Measurements from ENCODE around the gene KCTD13. TPM values are rescaled to one million over a fixed set of nuclear protein-coding genes. Genes with fewer than 3 reads are reported as not detected.
A peak's percentile ranks its signal among the peaks of the same experiment; 100 is the strongest.
"Not testable (repeated sequence)": the region's sequence is repeated elsewhere in the genome, so short reads cannot be mapped to it uniquely, and the experiment has no call there.

Gene KCTD13
- total RNA-seq, 2 donors from 2014 or later = 21.5 to 27.5 TPM

DNA sequence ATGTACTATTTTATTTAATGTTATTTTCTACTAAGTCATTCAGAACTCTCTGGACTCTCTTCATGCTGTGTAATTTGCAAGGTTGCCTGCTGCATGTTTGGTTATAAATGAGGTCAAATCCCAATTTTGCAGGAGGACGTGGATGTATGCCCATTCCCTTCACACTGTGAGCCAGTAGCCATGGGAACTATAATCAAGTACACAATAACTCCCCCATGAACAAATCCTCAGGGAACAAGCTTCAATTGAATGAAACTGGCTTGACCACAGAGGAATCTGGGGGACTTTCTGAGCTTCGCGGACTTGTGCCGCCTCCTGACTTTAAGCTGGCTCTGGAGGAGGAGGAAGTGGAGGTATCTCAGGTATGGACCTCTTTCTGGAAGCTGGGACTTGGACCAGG, 14.6 kb upstream of the KCTD13 start:
- no peak for DNase-seq
- Histone ChIP-seq H3K27ac (ENCODE audit: low read depth, low read length) (no peak overlapping the region), H3K36me3 (ENCODE audit: control insufficient read depth, insufficient read depth, low read length) (no peaks in the 10 kb centered on the region), H3K4me3 (ENCODE audit: low read length) (no peak overlapping the region), H3K4me1 (ENCODE audit: control insufficient read depth, insufficient read depth, low read length) (peaks cover 5% of the 10 kb centered on the region), H3K9me3 (ENCODE audit: control insufficient read depth, low read length) (peaks cover 7% of the 10 kb centered on the region), H3K9ac (ENCODE audit: extremely low read depth, low read length, poor library complexity, severe bottlenecking) (no peak overlapping the region), H3K27me3 (ENCODE audit: control insufficient read depth, insufficient read depth, low read length, poor library complexity, severe bottlenecking) (no peaks in the 10 kb centered on the region)
- TF ChIP-seq, protein P1, sequence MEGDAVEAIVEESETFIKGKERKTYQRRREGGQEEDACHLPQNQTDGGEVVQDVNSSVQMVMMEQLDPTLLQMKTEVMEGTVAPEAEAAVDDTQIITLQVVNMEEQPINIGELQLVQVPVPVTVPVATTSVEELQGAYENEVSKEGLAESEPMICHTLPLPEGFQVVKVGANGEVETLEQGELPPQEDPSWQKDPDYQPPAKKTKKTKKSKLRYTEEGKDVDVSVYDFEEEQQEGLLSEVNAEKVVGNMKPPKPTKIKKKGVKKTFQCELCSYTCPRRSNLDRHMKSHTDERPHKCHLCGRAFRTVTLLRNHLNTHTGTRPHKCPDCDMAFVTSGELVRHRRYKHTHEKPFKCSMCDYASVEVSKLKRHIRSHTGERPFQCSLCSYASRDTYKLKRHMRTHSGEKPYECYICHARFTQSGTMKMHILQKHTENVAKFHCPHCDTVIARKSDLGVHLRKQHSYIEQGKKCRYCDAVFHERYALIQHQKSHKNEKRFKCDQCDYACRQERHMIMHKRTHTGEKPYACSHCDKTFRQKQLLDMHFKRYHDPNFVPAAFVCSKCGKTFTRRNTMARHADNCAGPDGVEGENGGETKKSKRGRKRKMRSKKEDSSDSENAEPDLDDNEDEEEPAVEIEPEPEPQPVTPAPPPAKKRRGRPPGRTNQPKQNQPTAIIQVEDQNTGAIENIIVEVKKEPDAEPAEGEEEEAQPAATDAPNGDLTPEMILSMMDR (conservative IDR thresholded peaks at IDR 0.05) = no peak
- peaks cover 14% of the 10 kb centered on the region for H3K4me1 Mint-ChIP-seq
- H3K27me3 Mint-ChIP-seq (ENCODE audit: insufficient read depth) = peaks cover 5% of the 10 kb centered on the region
- H3K9me3 Mint-ChIP-seq = peaks cover 5% of the 10 kb centered on the region
- H3K36me3 Mint-ChIP-seq (ENCODE audit: low read depth) = no peaks in the 10 kb centered on the region
- no peak overlapping the region for H3K27ac Mint-ChIP-seq
- 94% methylated on average over 4 of the region's 4 CpGs; no CpG with 5 or more reads in 1 of the 2 experiments for WGBS, 2 experiments (ENCODE audit: insufficient coverage in 1 of 2, insufficient read length in 1 of 2)
- H3K4me3 Mint-ChIP-seq = no peak overlapping the region

DNA sequence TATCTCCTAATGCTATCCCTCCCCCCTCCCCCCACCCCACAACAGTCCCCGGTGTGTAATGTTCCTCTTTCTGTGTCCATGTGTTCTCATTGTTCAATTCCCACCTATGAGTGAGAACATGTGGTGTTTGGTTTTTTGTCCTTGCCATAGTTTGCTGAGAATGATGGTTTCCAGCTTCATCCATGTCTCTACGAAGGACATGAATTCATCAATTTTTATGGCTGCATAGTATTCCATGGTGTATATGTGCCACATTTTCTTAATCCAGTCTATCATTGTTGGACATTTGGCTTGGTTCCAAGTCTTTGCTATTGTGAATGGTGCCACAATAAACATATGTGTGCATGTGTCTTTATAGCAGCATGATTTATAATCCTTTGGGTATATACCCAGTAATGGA, 5.7 kb upstream of the KCTD13 start:
- H3K4me3 Mint-ChIP-seq; H3K9me3 Mint-ChIP-seq; H3K27me3 ChIP-seq (ENCODE audit: control insufficient read depth, insufficient read depth, low read length, poor library complexity, severe bottlenecking); H3K36me3 ChIP-seq (ENCODE audit: control insufficient read depth, insufficient read depth, low read length); H3K27ac ChIP-seq (ENCODE audit: low read depth, low read length); H3K9ac ChIP-seq (ENCODE audit: extremely low read depth, low read length, poor library complexity, severe bottlenecking); H3K27ac Mint-ChIP-seq; H3K27me3 Mint-ChIP-seq (ENCODE audit: insufficient read depth); H3K36me3 Mint-ChIP-seq (ENCODE audit: low read depth); H3K4me1 ChIP-seq (ENCODE audit: control insufficient read depth, insufficient read depth, low read length); H3K9me3 ChIP-seq (ENCODE audit: control insufficient read depth, low read length); H3K4me3 ChIP-seq (ENCODE audit: low read length); DNase-seq: not testable (repeated sequence)
- H3K4me1 Mint-ChIP-seq = peaks cover 12% of the 10 kb centered on the region
- 100% methylated on average over 1 of the region's 2 CpGs; no CpG with 5 or more reads in 1 of the 2 experiments for WGBS, 2 experiments (ENCODE audit: insufficient coverage in 1 of 2, insufficient read length in 1 of 2)

DNA sequence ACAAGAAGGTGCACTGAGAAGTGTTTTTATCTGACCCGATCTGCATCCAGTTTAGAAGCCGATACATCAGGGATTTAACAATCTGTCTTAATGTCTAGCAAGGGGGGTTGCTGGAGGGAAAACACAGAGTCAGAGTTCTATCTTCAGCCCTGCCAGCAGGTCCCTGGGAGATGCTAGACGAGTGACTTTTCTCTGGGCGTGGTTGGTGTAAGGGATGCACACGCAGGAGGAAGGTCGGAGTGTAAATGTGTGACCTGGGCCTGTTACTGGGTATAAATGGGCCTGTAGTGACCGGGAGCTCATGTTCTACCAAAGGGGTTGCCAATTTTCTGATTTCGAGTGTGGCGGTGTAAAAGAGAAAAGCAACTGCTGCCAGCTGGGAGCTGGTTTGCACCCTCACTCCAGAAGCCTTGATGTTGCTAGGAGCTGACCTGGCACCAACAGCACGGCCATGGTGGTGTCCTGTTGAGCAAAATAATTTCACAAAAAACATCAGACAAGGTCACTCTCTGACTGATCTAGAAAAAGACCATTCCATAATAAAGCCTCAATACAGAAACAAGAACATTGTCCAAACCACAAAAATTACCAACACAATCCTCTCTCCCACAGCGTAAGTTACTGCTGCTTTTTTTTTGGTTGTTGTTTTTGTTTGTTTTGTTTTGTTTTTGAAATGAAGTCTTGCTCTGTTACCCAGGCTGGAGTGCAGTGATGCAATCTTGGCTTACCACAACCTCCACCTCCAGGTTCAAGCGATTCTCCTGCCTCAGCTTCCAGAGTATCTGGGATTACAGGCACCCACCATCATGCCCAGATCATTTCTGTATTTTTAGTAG, 1.3 kb upstream of the KCTD13 start:
- TF ChIP-seq, protein P1 (conservative IDR thresholded peaks at IDR 0.05) = no peak
- Histone ChIP-seq H3K36me3 (ENCODE audit: control insufficient read depth, insufficient read depth, low read length) (peaks cover 5% of the 10 kb centered on the region), H3K9ac (ENCODE audit: extremely low read depth, low read length, poor library complexity, severe bottlenecking) (peak overlapping the region; percentile 87), H3K9me3 (ENCODE audit: control insufficient read depth, low read length) (no peaks in the 10 kb centered on the region), H3K4me3 (ENCODE audit: low read length) (peak overlapping the region; percentile 86), H3K4me1 (ENCODE audit: control insufficient read depth, insufficient read depth, low read length) (peaks cover 8% of the 10 kb centered on the region), H3K27me3 (ENCODE audit: control insufficient read depth, insufficient read depth, low read length, poor library complexity, severe bottlenecking) (no peaks in the 10 kb centered on the region), H3K27ac (ENCODE audit: low read depth, low read length) (no peak overlapping the region)
- H3K9me3 Mint-ChIP-seq = peaks cover 4% of the 10 kb centered on the region
- peak overlapping the region; percentile 78 for H3K4me3 Mint-ChIP-seq
- peak overlapping the region; percentile 99 for H3K27ac Mint-ChIP-seq
- no peak for DNase-seq
- H3K27me3 Mint-ChIP-seq (ENCODE audit: insufficient read depth) = no peaks in the 10 kb centered on the region
- peaks cover 20% of the 10 kb centered on the region for H3K4me1 Mint-ChIP-seq
- WGBS, 2 experiments (ENCODE audit: insufficient coverage in 1 of 2, insufficient read length in 1 of 2) = 86 to 94% methylated on average over 7 to 11 of the region's 12 CpGs
- peaks cover 5% of the 10 kb centered on the region for H3K36me3 Mint-ChIP-seq (ENCODE audit: low read depth)
